Muscle of leg (tissue), 11 donors: ENCODE results near the gene F8. TPM values are rescaled to one million over a fixed set of nuclear protein-coding genes. Genes with fewer than 3 reads are reported as not detected.
A peak's percentile ranks its signal among the peaks of the same experiment; 100 is the strongest.
"Not testable (repeated sequence)": the region's sequence is repeated elsewhere in the genome, so short reads cannot be mapped to it uniquely, and the experiment has no call there.

Experiments used
- DNase-seq: peaks from one replicate; pipeline ENCODE4 v3.0.0; 2013
- H3K27ac ChIP-seq: one replicate; pipeline ENCODE4 v1.5.1; 2013; ENCODE audit warnings: mild to moderate bottlenecking, low read length, control low read depth
- H3K27me3 ChIP-seq: one replicate; pipeline ENCODE4 v1.6.1; 2013; ENCODE audit warnings: low read length; ENCODE audit not compliant: control insufficient read depth, insufficient read depth
- H3K36me3 ChIP-seq: one replicate; pipeline ENCODE4 v1.6.1; 2013; ENCODE audit warnings: low read length; ENCODE audit not compliant: control insufficient read depth, insufficient read depth
- H3K4me1 ChIP-seq: one replicate; pipeline ENCODE4 v1.6.1; 2013; ENCODE audit warnings: low read length; ENCODE audit not compliant: control insufficient read depth, insufficient read depth
- H3K4me3 ChIP-seq: one replicate; pipeline ENCODE4 v1.5.1; 2013; ENCODE audit warnings: low read length, control low read depth
- H3K9me3 ChIP-seq: replicated peaks from 2 replicates; pipeline ENCODE4 v1.6.1; 2013; ENCODE audit warnings: low read depth, low read length; ENCODE audit not compliant: control insufficient read depth
- WGBS: methylation state at CpG from one replicate; pipeline ENCODE4 v1.1.5; 2013; ENCODE audit warnings: missing lambda C conversion rate; ENCODE audit not compliant: insufficient coverage; 5-methylcytosine and 5-hydroxymethylcytosine counted together
- polyA plus RNA-seq, 8 donors: library from polyadenylated mRNA; unstranded; fragments of 120-200 nt; gene quantifications; one replicate each; pipeline versions ENCODE4 v1.2.1 to v1.2.3, GENCODE V29; 2013; ENCODE audit warnings: inconsistent platforms in 1 of 8, low replicate concordance in 1 of 8; ENCODE audit not compliant: insufficient read length in 8 of 8, insufficient read depth in 1 of 8
- total RNA-seq: library from RNA; stranded (reverse); fragments of 120-200 nt; gene quantifications from one replicate; pipeline ENCODE4 v1.2.4, GENCODE V29; 2013

F8 gene
- total and polyA plus RNA-seq, 9 donors: 3.6 to 7.0 (median 5.0) TPM

DNA sequence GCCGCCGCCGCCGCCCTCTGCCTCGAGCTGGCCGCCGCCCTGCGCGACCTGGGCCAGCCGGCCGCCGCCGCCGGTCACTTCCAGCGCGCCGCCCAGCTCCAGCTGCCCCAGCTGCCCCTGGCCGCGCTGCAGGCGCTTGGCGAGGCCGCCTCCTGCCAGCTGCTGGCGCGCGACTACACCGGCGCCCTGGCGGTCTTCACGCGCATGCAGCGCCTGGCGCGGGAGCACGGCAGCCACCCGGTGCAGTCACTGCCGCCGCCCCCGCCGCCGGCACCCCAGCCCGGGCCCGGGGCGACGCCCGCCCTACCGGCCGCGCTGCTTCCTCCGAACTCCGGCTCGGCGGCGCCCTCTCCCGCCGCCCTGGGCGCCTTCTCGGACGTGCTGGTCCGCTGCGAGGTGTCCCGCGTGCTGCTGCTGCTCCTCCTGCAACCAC lies 135.7 kb downstream of the F8 start:
- H3K9me3 ChIP-seq, H3K27me3 ChIP-seq, H3K4me3 ChIP-seq, H3K36me3 ChIP-seq, DNase-seq, H3K27ac ChIP-seq, H3K4me1 ChIP-seq: not testable (repeated sequence)
- WGBS: no CpG with 5 or more reads among the region's 62 CpGs

DNA sequence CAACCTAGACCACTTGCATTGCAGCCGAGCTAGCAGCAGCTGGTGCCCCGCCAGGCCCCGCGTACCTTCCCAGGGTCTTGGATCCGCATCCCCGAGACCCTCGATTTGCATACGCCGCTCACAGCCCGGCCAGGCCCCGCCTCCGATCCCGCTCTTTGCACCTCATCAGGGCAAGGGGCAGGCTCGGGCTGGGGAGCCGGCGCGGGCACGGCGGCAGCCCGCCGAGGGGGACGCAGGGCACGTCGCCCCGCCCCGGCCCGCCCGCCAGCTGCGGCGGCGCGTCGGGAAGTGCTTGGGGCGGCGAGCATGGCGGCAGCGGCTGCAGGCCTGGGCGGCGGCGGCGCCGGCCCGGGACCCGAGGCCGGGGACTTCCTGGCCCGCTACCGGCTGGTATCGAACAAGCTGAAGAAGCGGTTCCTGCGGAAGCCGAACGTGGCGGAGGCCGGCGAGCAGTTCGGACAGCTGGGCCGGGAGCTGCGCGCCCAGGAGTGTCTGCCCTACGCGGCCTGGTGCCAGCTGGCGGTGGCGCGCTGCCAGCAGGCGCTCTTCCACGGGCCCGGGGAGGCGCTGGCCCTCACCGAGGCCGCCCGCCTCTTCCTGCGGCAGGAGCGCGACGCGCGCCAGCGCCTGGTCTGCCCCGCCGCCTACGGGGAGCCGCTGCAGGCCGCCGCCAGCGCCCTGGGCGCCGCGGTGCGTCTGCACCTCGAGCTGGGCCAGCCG lies 136.3 kb downstream of the F8 start, which contains the start of gene F8A1:
Gene F8A1 (plus strand): TSS at position 287 of the 720 bp plus-strand sequence. CDS start 20 bp downstream, at position 307.
- not testable (repeated sequence) for H3K4me1 ChIP-seq, DNase-seq, H3K9me3 ChIP-seq, H3K36me3 ChIP-seq, H3K4me3 ChIP-seq, H3K27ac ChIP-seq, H3K27me3 ChIP-seq
- no CpG with 5 or more reads among the region's 91 CpGs for WGBS

DNA sequence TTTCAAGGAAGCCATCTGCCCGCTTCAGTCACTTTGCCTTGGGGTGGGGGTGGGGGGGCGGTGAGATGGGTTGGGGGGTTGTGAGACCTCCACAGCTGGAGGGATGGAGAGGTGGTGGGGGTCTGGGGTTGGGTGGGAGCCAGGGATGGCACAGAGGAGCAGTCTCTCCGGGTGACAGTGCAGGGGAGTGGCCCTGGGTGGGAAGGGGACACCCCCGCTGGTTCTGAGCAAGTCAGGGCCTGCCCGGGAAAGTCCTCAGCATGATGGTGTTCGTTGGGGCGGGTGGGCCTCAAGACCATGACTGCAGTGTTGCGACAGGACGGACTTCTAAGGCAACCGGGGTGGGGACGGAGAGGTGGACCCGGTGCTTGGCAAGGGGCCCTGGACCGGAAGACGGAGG lies 137.0 kb downstream of the F8 start:
- not testable (repeated sequence) for DNase-seq, H3K4me3 ChIP-seq, H3K4me1 ChIP-seq, H3K27me3 ChIP-seq, H3K27ac ChIP-seq, H3K36me3 ChIP-seq, H3K9me3 ChIP-seq
- no CpG with 5 or more reads among the region's 14 CpGs for WGBS

DNA sequence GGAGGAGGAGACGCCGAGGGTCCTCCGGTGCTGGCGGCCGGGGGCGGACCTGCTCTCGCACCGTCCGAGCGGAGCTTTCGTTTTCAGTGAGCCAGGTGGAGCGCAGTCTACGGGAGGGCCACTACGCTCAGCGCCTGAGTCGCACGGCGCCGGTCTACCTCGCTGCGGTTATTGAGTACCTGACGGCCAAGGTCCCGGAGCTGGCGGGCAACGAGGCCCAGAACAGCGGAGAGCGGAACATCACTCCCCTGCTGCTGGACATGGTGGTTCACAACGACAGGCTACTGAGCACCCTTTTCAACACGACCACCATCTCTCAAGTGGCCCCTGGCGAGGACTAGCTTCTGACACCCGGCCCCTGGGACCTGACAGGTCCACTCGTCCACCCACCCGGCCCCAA lies 137.5 kb downstream of the F8 start:
- not testable (repeated sequence) for H3K4me1 ChIP-seq, H3K36me3 ChIP-seq, H3K4me3 ChIP-seq, H3K27ac ChIP-seq, DNase-seq, H3K27me3 ChIP-seq, H3K9me3 ChIP-seq
- WGBS: no CpG with 5 or more reads among the region's 33 CpGs

DNA sequence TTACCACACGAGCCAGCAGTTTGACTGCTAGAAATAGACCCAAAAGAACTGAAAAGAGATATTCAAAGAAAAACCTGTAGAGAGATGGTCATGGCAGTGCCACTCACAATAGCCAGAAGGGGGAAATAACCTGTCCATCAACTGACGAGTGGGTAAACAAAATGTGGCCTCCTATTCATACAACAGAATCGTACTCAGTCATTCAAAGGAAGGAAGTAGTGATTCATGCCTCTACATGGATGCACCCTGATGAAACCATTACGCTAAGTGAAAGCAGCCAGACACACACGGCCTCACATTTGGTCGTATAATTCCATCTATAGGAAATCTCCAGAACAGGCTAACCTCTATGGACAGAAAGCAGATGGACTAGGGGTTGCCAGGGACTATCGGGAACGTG lies 138.5 kb downstream of the F8 start:
- H3K4me1 ChIP-seq, DNase-seq, H3K4me3 ChIP-seq, H3K9me3 ChIP-seq, H3K27ac ChIP-seq, H3K36me3 ChIP-seq, H3K27me3 ChIP-seq: not testable (repeated sequence)
- WGBS: no CpG with 5 or more reads among the region's 8 CpGs

DNA sequence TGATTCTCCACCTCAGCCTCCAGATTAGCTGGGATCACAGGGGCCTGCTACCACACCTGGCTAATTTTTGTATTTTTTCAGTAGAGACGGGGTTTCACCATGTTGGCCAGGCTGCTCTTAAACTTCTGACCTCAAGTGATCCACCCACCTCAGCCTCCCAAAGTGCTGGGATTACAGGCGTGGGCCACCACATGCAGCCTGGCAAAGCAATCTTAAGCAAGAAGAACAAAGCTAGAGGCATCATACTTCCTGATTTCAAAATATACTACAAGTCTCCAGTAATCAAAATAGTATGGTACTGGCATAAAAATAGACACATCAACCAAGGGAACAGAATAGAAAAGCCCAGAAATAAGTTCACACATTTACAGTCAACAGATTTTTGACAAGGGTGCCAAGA lies 149.2 kb downstream of the F8 start:
- DNase-seq: no peak
- Histone ChIP-seq H3K36me3 (no peaks in the 10 kb centered on the region), H3K4me1 (no peaks in the 10 kb centered on the region), H3K27ac (no peak overlapping the region), H3K27me3 (no peaks in the 10 kb centered on the region), H3K4me3 (no peak overlapping the region), H3K9me3 (no peaks in the 10 kb centered on the region)
- 80% methylated on average over 1 of the region's 2 CpGs for WGBS

DNA sequence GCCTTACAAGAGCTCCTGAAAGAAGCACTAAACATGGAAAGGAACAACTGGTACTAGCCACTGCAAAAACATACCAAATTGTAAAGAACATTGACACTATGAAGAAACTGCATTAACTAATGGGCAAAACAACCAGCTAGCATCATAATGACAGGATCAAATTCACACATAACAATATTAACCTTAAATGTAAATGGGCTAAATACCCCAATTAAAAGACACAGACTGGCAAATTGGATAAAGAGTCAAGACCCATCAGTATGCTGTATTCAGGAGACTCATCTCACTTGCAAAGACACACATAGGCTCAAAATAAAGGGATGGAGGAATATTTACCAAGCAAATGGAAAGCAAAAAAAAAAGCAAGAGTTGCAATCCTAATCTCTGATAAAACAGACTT lies 154.0 kb downstream of the F8 start:
- DNase-seq, H3K27ac ChIP-seq, H3K27me3 ChIP-seq, H3K4me3 ChIP-seq, H3K4me1 ChIP-seq, H3K36me3 ChIP-seq: not testable (repeated sequence)
- peaks cover 15% of the 10 kb centered on the region for H3K9me3 ChIP-seq

DNA sequence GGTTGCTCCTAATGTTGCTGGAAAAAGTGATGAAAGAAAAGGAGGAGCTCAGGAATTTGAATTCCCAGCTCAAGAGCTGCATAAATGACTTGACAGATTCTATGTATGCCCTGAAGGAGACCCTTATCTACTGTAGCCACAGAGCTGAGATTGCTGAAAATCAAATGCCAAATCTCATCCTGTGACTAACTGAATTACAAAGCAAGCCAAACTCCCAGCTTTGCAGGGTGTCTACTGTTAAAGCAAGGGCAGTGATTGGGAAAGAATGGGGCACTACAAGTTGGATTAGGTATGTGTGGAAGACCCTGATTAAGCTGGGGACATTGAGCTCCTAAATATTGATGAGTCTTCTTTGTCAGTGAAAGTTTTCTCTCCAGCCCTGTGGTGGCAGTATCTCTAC lies 167.3 kb downstream of the F8 start:
- no peaks in the 10 kb centered on the region for H3K36me3 ChIP-seq
- no peaks in the 10 kb centered on the region for H3K9me3 ChIP-seq
- no peak overlapping the region for H3K4me3 ChIP-seq
- DNase-seq: no peak
- H3K27ac ChIP-seq: no peak overlapping the region
- no peaks in the 10 kb centered on the region for H3K27me3 ChIP-seq
- H3K4me1 ChIP-seq: no peaks in the 10 kb centered on the region

DNA sequence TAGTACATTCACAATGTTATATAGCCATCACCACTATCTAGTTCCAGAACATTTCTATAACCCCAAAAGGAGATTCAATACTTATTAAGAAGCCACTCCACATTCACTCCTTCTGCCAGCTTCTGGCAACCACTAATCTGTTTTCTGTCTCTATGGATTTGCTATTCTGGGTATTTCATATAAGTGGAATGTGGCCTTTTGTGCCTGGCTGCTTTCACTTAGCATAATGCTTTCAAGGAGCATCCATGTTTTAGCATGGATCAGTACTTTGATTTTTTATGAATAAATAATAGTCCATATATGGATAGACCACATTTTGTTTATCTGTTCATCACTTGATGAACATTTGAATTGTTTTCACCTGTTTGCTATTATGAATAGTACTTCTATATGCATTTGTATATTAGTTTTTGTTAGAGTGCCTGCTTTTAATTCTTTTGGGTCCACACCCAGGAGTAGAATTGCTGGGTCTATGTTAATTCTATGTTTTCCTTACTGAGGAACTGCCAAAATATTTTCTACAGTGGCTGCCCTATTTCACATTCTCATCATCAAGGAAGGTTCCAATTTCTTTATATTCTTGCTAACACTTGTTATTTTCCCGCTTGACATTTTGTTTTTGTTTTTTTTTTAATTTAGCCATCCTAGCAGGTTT lies 171.4 kb downstream of the F8 start:
- H3K4me1 ChIP-seq: no peaks in the 10 kb centered on the region
- H3K9me3 ChIP-seq: no peaks in the 10 kb centered on the region
- no peak overlapping the region for H3K27ac ChIP-seq
- no CpG with 5 or more reads among the region's 1 CpG for WGBS
- H3K4me3 ChIP-seq: no peak overlapping the region
- no peak for DNase-seq
- no peaks in the 10 kb centered on the region for H3K27me3 ChIP-seq
- no peaks in the 10 kb centered on the region for H3K36me3 ChIP-seq

DNA sequence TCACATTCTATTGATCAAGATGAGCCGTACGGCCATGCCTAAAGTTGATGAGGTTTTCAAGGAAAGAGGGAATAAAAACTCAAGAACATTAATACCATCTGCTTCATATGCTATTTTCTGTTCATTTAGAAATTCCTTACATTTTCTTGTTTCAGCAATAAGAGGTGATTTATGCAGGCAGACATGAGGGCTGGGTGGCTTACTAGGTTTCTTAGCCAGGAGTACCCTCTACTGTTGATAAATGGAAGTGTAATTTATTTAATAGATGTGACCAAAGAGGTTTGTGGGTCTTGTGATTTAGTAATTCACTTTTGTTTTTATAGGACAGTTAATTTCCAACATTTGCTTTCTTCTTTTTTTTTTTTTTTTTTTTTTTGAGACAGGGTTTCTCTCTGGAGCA lies 181.7 kb downstream of the F8 start:
- H3K4me1 ChIP-seq: no peaks in the 10 kb centered on the region
- no CpG with 5 or more reads among the region's 2 CpGs for WGBS
- peaks cover 5% of the 10 kb centered on the region for H3K9me3 ChIP-seq
- no peak overlapping the region for H3K27ac ChIP-seq
- no peaks in the 10 kb centered on the region for H3K36me3 ChIP-seq
- H3K27me3 ChIP-seq: no peaks in the 10 kb centered on the region
- peak; percentile 39 for DNase-seq
- H3K4me3 ChIP-seq: no peak overlapping the region
